ENCODE results near the gene PRKCH. TPM values are rescaled to one million over a fixed set of nuclear protein-coding genes. Genes with fewer than 3 reads are reported as not detected.

Gene PRKCH
- total RNA-seq, 1 experiment from 2014 or later, result 2.7 TPM

GRCh38 chr14:61574514-61574807 lies 253.1 kb downstream of the PRKCH start:
- no peaks in the 10 kb centered on the region for H3K36me3 ChIP-seq (ENCODE audit: control insufficient read depth, insufficient read depth, low read length)
- no peak overlapping the region for H3K27ac ChIP-seq (ENCODE audit: low read length)
- ChIA-PET CTCF (no interaction called here), POLR2A (no interaction called here)
- BruUV-seq (replicated peaks), result no TSS peak
- H3K9me3 ChIP-seq (ENCODE audit: control insufficient read depth, insufficient read depth, low read depth, low read length), result no peaks in the 10 kb centered on the region
- TF ChIP-seq TCF7L2 (IDR thresholded peaks at IDR 0.05; ENCODE audit: low read depth, low read length) (no peak), CTCF (IDR thresholded peaks at IDR 0.05) (no peak), REST (IDR thresholded peaks at IDR 0.05; ENCODE audit: insufficient read depth in 1 of 2, low read depth in 2 of 2, low read length in 1 of 2) (no peak), POLR2AphosphoS5 (IDR thresholded peaks at IDR 0.05; ENCODE audit: low read depth, low read length) (no peak), SIN3A (IDR thresholded peaks at IDR 0.05; ENCODE audit: borderline replicate concordance, insufficient read depth, low read depth, low read length) (no peak)
- in situ Hi-C loops (cut with HindIII; ENCODE audit: low pct_unique_long_range_greater_than_20kb, low sequenced_read_pairs), result no loop called here
- DNase-seq (ENCODE audit: low read depth, low spot score), result no peak
- H3K4me1 ChIP-seq (ENCODE audit: control insufficient read depth, insufficient read depth, low read length), result peaks cover 3% of the 10 kb centered on the region; the same call in 1 of the 2 replicates
- intact Hi-C loops (cut with micrococcal nuclease; ENCODE audit: unreplicated experiment), result no loop called here
- no peaks in the 10 kb centered on the region for H3K27me3 ChIP-seq (ENCODE audit: control insufficient read depth, insufficient read depth, low read length)
- no peak for ATAC-seq
- H3K4me3 ChIP-seq (ENCODE audit: low read depth in 2 of 2, low read length in 2 of 2), result no peak overlapping the region

- Histone ChIP-seq H3K27ac (ENCODE audit: low read length) (no peak overlapping the region), H3K9me3 (ENCODE audit: control insufficient read depth, insufficient read depth, low read depth, low read length) (no peaks in the 10 kb centered on the region), H3K27me3 (ENCODE audit: control insufficient read depth, insufficient read depth, low read length) (no peaks in the 10 kb centered on the region), H3K4me1 (ENCODE audit: control insufficient read depth, insufficient read depth, low read length) (peaks cover 2% of the 10 kb centered on the region; the same call in 1 of the 2 replicates), H3K36me3 (ENCODE audit: control insufficient read depth, insufficient read depth, low read length) (no peaks in the 10 kb centered on the region), H3K4me3 (ENCODE audit: low read depth in 2 of 2, low read length in 2 of 2) (no peak overlapping the region)
- DNase-seq (ENCODE audit: low read depth, low spot score), result no peak
- CTCF ChIA-PET, result no interaction called here
- TF ChIP-seq CTCF (IDR thresholded peaks at IDR 0.05), result no peak
- intact Hi-C loops (cut with micrococcal nuclease; ENCODE audit: unreplicated experiment), result no loop called here
- no TSS peak for BruUV-seq (replicated peaks)
- in situ Hi-C loops (cut with HindIII; ENCODE audit: low pct_unique_long_range_greater_than_20kb, low sequenced_read_pairs), result no loop called here
- ATAC-seq, result no peak
- POLR2A ChIA-PET, result no interaction called here
Observed at GRCh38 chr14:61575126-61575525, 253.7 kb downstream of the PRKCH start.

Data from Panc1 (cell line).